HepG2 (cell line): ENCODE data around the gene NRSN2. TPM values are rescaled to one million over a fixed set of nuclear protein-coding genes. Genes with fewer than 3 reads are reported as not detected.

ENCODE experiments used
- ATF6 ChIP-seq: sonication (generic); formaldehyde crosslinking; conservative IDR thresholded peaks from 2 replicates; pipeline ENCODE4 v1.4.0; 2020; ENCODE audit warnings: missing genetic modification reagents
- HHEX ChIP-seq: IDR thresholded peaks from 2 replicates; pipeline ENCODE4 v1.6.1; 2016; ENCODE audit warnings: control low read depth
- HNRNPLL ChIP-seq: fragments of 200-400 bp; formaldehyde crosslinking; IDR thresholded peaks from 2 replicates; pipeline ENCODE4 v1.6.1; 2017; ENCODE audit warnings: mild to moderate bottlenecking, low read depth, low read length; ENCODE audit not compliant: poor library complexity, severe bottlenecking
- LCORL ChIP-seq, 2 experiments: fragments of 450-650 bp in 1 of 2; sonication (generic) in 1 of 2; formaldehyde crosslinking in 1 of 2; IDR thresholded peaks; 2 replicates each; pipeline versions ENCODE4 v1.5.0 to v1.6.1; 2017 to 2020; ENCODE audit warnings: antibody characterized with exemption in 1 of 2, missing genetic modification reagents in 1 of 2
- ONECUT2 ChIP-seq: sonication (generic); formaldehyde crosslinking; IDR thresholded peaks from 2 replicates; pipeline ENCODE4 v1.4.0; 2020; ENCODE audit warnings: missing genetic modification reagents
- RBFOX2 ChIP-seq: fragments of 200-400 bp; formaldehyde crosslinking; IDR thresholded peaks from 2 replicates; pipeline ENCODE4 v1.6.1; 2017; ENCODE audit warnings: low read depth, mild to moderate bottlenecking, low read length
- TEAD3 ChIP-seq: optimal IDR thresholded peaks from 2 replicates; pipeline ENCODE3; 2016; ENCODE audit warnings: borderline replicate concordance
- XBP1 ChIP-seq: sonication (generic); formaldehyde crosslinking; IDR thresholded peaks from 2 replicates; pipeline ENCODE4 v1.5.0; 2020; ENCODE audit warnings: missing genetic modification reagents
- ZMAT3 ChIP-seq: sonication (generic); formaldehyde crosslinking; conservative IDR thresholded peaks from 2 replicates; pipeline ENCODE4 v1.7.0; 2021; ENCODE audit warnings: missing genetic modification reagents
- ZNF180 ChIP-seq: sonication (generic); formaldehyde crosslinking; IDR thresholded peaks from 2 replicates; pipeline ENCODE4 v1.4.0; 2020; ENCODE audit warnings: low read depth, missing genetic modification reagents, borderline replicate concordance
- ZNF451 ChIP-seq: sonication (generic); formaldehyde crosslinking; IDR thresholded peaks from 2 replicates; pipeline ENCODE4 v1.5.0; 2020; ENCODE audit warnings: mild to moderate bottlenecking, missing genetic modification reagents
- ZNF503 ChIP-seq: sonication (generic); formaldehyde crosslinking; IDR thresholded peaks from 2 replicates; pipeline ENCODE4 v1.4.0; 2020; ENCODE audit warnings: missing genetic modification reagents
- ZNF546 ChIP-seq: sonication (generic); formaldehyde crosslinking; conservative IDR thresholded peaks from 2 replicates; pipeline ENCODE4 v1.8.1; 2023; ENCODE audit warnings: mild to moderate bottlenecking, missing genetic modification reagents
- ZNF557 ChIP-seq: sonication (generic); formaldehyde crosslinking; IDR thresholded peaks from 2 replicates; pipeline ENCODE4 v1.4.0; 2020; ENCODE audit warnings: missing genetic modification reagents
- ZNF780A ChIP-seq: sonication (generic); formaldehyde crosslinking; IDR thresholded peaks from 2 replicates; pipeline ENCODE4 v1.8.0; 2022; ENCODE audit warnings: mild to moderate bottlenecking, missing genetic modification reagents, moderate library complexity
- polyA plus RNA-seq, 8 experiments: library from polyadenylated mRNA; depleted of rRNA in 3 of 8; stranded (reverse) in 7 of 8; unstranded in 1 of 8; fragments of >200 nt; fragmentation: Illumina TruSeq in 4 of 8; extraction: Trizol in 4 of 8; gene quantifications; 2 replicates each; pipeline versions ENCODE4 v1.2.1 to v1.2.3, GENCODE V29; 2011 to 2016; ENCODE audit warnings: low read depth in 4 of 8, missing spikeins in 1 of 8, mixed read lengths in 1 of 8; ENCODE audit not compliant: insufficient read depth in 1 of 8
- total RNA-seq, 5 experiments: library from RNA; depleted of rRNA; stranded (reverse); fragments of >200 nt; fragmentation: Illumina TruSeq; extraction: Trizol; gene quantifications; 2 replicates each; pipeline ENCODE4 v1.2.3, GENCODE V29; 2016; ENCODE audit warnings: low read depth in 1 of 5
- TF ChIP-seq, protein P1 (sequence below), 2 experiments: sonication (generic) in 1 of 2; formaldehyde crosslinking in 1 of 2; IDR thresholded peaks; 2 replicates each; pipeline versions ENCODE4 v1.6.1 to v1.9.0; 2014 to 2022; ENCODE audit warnings: antibody characterized with exemption in 1 of 2, borderline replicate concordance in 1 of 2, inconsistent platforms in 1 of 2, low read depth in 1 of 2, missing genetic modification reagents in 1 of 2
- TF ChIP-seq, protein P2 (sequence below): IDR thresholded peaks from 2 replicates; pipeline ENCODE4 v1.6.1; 2018; ENCODE audit warnings: missing genetic modification reagents

Gene NRSN2
- total and polyA plus RNA-seq, 2 of the 13 experiments (the other 11 are each of a cell fraction or from before 2014, with no cell fraction given), result 32.3 to 49.4 TPM

GRCh38 chr20:325045-325888 is 21.6 kb upstream of the NRSN2 start, which contains the start of gene SOX12 (continued):
- TF ChIP-seq, protein P1, sequence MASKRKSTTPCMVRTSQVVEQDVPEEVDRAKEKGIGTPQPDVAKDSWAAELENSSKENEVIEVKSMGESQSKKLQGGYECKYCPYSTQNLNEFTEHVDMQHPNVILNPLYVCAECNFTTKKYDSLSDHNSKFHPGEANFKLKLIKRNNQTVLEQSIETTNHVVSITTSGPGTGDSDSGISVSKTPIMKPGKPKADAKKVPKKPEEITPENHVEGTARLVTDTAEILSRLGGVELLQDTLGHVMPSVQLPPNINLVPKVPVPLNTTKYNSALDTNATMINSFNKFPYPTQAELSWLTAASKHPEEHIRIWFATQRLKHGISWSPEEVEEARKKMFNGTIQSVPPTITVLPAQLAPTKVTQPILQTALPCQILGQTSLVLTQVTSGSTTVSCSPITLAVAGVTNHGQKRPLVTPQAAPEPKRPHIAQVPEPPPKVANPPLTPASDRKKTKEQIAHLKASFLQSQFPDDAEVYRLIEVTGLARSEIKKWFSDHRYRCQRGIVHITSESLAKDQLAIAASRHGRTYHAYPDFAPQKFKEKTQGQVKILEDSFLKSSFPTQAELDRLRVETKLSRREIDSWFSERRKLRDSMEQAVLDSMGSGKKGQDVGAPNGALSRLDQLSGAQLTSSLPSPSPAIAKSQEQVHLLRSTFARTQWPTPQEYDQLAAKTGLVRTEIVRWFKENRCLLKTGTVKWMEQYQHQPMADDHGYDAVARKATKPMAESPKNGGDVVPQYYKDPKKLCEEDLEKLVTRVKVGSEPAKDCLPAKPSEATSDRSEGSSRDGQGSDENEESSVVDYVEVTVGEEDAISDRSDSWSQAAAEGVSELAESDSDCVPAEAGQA (IDR thresholded peaks at IDR 0.05; ENCODE audit: low read depth), result peak; percentile 51; the same call in 1 of the 2 replicates
- TF ChIP-seq, protein P1 (CRISPR knock-in tag; IDR thresholded peaks at IDR 0.05; ENCODE audit: borderline replicate concordance), result peak; percentile 18; the same call in 1 of the 2 replicates
- no peak for TF ChIP-seq ZNF780A (CRISPR knock-in tag)
- TF ChIP-seq HNRNPLL, result no peak
- no peak for TF ChIP-seq ZNF546 (CRISPR knock-in tag)
- peak; percentile 74 for TF ChIP-seq ZMAT3 (CRISPR knock-in tag)
- TF ChIP-seq XBP1 (CRISPR knock-in tag), result no peak
- no peak; the same call in 1 of the 2 replicates for TF ChIP-seq HHEX
- peak; percentile 79 for TF ChIP-seq TEAD3 (CRISPR knock-in tag)
- 0 out of 2 replicates have a peak, but pooled peaks have one; percentile 51 for TF ChIP-seq ZNF557 (CRISPR knock-in tag)
- TF ChIP-seq ONECUT2, result no peak
- TF ChIP-seq ZNF503, result 0 out of 2 replicates have a peak, but pooled peaks have one; percentile 22
- no peak; the same call in 1 of the 2 replicates for TF ChIP-seq ZNF451 (CRISPR knock-in tag)
- TF ChIP-seq LCORL (IDR thresholded peaks at IDR 0.05), result no peak
- no peak; the same call in 1 of the 2 replicates for TF ChIP-seq LCORL (CRISPR knock-in tag; IDR thresholded peaks at IDR 0.05)
- TF ChIP-seq, protein P2, sequence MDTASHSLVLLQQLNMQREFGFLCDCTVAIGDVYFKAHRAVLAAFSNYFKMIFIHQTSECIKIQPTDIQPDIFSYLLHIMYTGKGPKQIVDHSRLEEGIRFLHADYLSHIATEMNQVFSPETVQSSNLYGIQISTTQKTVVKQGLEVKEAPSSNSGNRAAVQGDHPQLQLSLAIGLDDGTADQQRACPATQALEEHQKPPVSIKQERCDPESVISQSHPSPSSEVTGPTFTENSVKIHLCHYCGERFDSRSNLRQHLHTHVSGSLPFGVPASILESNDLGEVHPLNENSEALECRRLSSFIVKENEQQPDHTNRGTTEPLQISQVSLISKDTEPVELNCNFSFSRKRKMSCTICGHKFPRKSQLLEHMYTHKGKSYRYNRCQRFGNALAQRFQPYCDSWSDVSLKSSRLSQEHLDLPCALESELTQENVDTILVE (CRISPR knock-in tag), result no peak; the same call in 1 of the 2 replicates
- TF ChIP-seq ATF6, result no peak; the same call in 1 of the 2 replicates
- peak; percentile 40; the same call in 1 of the 2 replicates for TF ChIP-seq ZNF180 (CRISPR knock-in tag)
- peak; percentile 89 for TF ChIP-seq RBFOX2
